Suprapubic skin (tissue), 4 donors: ENCODE data around the gene CTNNA3. TPM values are rescaled to one million over a fixed set of nuclear protein-coding genes. Genes with fewer than 3 reads are reported as not detected.

Experiments used
- DNase-seq, 2 donors: peaks; one replicate each; pipeline ENCODE4 v3.0.0-alpha.2; 2019; ENCODE audit warnings: low spot score in 2 of 2
- H3K27ac ChIP-seq: fragments of 200-600 bp; sonication (generic); one replicate; pipeline ENCODE4 v1.5.1; 2019
- H3K27me3 ChIP-seq: fragments of 200-600 bp; sonication (generic); one replicate; pipeline ENCODE4 v1.5.1; 2019
- H3K36me3 ChIP-seq: fragments of 200-600 bp; sonication (generic); one replicate; pipeline ENCODE4 v1.5.1; 2019
- H3K4me1 ChIP-seq: fragments of 200-600 bp; sonication (generic); one replicate; pipeline ENCODE4 v1.5.1; 2019
- H3K4me3 ChIP-seq: fragments of 200-600 bp; sonication (generic); one replicate; pipeline ENCODE4 v1.5.1; 2019; ENCODE audit warnings: mild to moderate bottlenecking
- H3K9me3 ChIP-seq: fragments of 200-600 bp; sonication (generic); one replicate; pipeline ENCODE4 v1.5.1; 2019
- EP300 ChIP-seq: sonication (generic); formaldehyde crosslinking; IDR thresholded peaks from one replicate; pipeline ENCODE4 v1.6.1; 2017; ENCODE audit warnings: antibody characterized with exemption
- POLR2A ChIP-seq, 2 donors: fragments of 450-650 bp; IDR thresholded peaks; one replicate each; pipeline ENCODE4 v1.6.1; 2017; ENCODE audit warnings: antibody characterized with exemption in 2 of 2, mild to moderate bottlenecking in 2 of 2, moderate library complexity in 2 of 2
- POLR2AphosphoS5 ChIP-seq, 3 donors: sonication (generic); formaldehyde crosslinking; IDR thresholded peaks; one replicate each; pipeline ENCODE4 v1.6.1; 2017; ENCODE audit warnings: antibody characterized with exemption in 3 of 3
- WGBS: methylation state at CpG from one replicate; pipeline ENCODE4 v1.1.5; 2018; 5-methylcytosine and 5-hydroxymethylcytosine counted together
- total RNA-seq, 4 donors: library from RNA; depleted of rRNA; stranded (reverse); fragments of >200 nt; gene quantifications; one replicate each; pipeline ENCODE4 v1.1.0, GENCODE V29; 2016
- TF ChIP-seq, protein P1 (sequence below), 2 donors: fragments of 200-600 bp in 1 of 2; fragments of 450-650 bp in 1 of 2; sonication (generic) in 1 of 2; IDR thresholded peaks; one replicate each; pipeline ENCODE4 v1.5.1; 2016 to 2019; ENCODE audit warnings: antibody characterized with exemption in 2 of 2, mild to moderate bottlenecking in 1 of 2, moderate library complexity in 1 of 2

CTNNA3 gene
- total RNA-seq, 4 donors from 2014 or later: 0.08 to 0.29 (median 0.21) TPM

DNA sequence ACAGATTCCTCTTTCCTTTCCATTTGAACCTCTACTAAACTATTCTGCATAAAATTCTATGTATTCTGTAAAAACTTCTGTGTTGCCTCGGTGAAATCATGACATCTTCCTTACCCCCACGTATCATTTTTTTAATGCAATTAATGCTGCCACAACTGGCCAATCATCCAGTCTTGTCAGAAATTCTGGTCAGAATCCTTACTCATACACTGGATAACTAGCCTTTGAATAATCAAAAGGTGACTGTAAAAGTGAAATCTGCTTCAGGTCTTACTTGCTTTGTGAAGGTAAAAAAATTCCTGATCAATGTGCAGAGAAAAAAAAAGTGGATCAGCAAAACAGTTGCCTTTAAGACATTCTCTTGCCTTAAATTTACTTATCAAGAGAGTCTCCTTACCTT, 859.2 kb downstream of the CTNNA3 start:
- no peaks in the 10 kb centered on the region for H3K4me1 ChIP-seq
- DNase-seq: no peak
- 86% methylated on average over 2 of the region's 2 CpGs for WGBS
- no peaks in the 10 kb centered on the region for H3K9me3 ChIP-seq
- TF ChIP-seq, protein P1, sequence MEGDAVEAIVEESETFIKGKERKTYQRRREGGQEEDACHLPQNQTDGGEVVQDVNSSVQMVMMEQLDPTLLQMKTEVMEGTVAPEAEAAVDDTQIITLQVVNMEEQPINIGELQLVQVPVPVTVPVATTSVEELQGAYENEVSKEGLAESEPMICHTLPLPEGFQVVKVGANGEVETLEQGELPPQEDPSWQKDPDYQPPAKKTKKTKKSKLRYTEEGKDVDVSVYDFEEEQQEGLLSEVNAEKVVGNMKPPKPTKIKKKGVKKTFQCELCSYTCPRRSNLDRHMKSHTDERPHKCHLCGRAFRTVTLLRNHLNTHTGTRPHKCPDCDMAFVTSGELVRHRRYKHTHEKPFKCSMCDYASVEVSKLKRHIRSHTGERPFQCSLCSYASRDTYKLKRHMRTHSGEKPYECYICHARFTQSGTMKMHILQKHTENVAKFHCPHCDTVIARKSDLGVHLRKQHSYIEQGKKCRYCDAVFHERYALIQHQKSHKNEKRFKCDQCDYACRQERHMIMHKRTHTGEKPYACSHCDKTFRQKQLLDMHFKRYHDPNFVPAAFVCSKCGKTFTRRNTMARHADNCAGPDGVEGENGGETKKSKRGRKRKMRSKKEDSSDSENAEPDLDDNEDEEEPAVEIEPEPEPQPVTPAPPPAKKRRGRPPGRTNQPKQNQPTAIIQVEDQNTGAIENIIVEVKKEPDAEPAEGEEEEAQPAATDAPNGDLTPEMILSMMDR (IDR thresholded peaks at IDR 0.05): no peak
- no peak overlapping the region for H3K27ac ChIP-seq
- no peak overlapping the region for H3K4me3 ChIP-seq
- no peaks in the 10 kb centered on the region for H3K36me3 ChIP-seq
- H3K27me3 ChIP-seq: no peaks in the 10 kb centered on the region

DNA sequence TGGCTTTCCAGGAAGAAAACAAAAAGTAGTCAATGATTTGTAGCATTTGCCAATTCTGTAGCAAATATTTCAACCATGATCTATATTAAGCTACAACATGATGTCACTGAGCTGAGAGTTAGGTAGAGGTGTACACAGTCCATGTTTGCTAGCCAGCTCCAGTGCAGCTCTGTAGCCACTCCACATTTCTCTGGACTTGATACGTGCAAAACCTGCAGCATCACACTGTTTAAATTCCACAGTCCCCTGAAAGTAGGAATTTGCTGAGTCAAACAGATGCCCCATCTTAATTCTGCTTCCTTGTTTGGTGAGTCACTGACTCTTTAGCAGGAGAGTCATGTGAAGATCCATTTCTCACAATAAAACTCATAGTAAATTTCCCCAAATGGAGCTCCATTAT, 859.9 kb downstream of the CTNNA3 start:
- H3K36me3 ChIP-seq: no peaks in the 10 kb centered on the region
- H3K4me1 ChIP-seq: no peaks in the 10 kb centered on the region
- 50% methylated on average over 1 of the region's 1 CpG for WGBS
- H3K27ac ChIP-seq: no peak overlapping the region
- DNase-seq: no peak
- no peaks in the 10 kb centered on the region for H3K9me3 ChIP-seq
- TF ChIP-seq, protein P1 (IDR thresholded peaks at IDR 0.05): no peak
- no peak for TF ChIP-seq POLR2AphosphoS5 (IDR thresholded peaks at IDR 0.05)
- no peak for TF ChIP-seq POLR2A (IDR thresholded peaks at IDR 0.05)
- no peak for TF ChIP-seq EP300
- H3K4me3 ChIP-seq: no peak overlapping the region
- no peaks in the 10 kb centered on the region for H3K27me3 ChIP-seq

DNA sequence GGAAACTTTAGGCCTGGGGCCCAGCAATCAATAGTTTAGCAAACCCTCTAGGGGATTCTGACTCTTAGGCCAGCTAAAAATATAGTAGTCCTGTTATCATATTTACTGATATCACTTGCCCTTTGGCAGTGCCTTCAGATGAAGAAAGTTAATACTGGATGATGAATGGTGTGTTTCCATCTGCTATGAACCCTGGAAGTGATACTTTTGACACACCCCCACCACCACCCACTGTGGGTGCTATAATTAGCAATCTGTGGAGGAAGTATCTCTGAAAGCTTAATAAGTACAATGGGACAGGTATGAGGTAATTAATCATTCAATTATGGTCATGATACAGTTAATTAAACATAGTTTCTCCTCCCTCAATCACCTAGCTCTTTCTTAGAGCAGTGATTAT, 860.6 kb downstream of the CTNNA3 start:
- Histone ChIP-seq H3K4me1 (no peaks in the 10 kb centered on the region), H3K27me3 (no peaks in the 10 kb centered on the region), H3K36me3 (no peaks in the 10 kb centered on the region), H3K27ac (no peak overlapping the region), H3K9me3 (no peaks in the 10 kb centered on the region), H3K4me3 (no peak overlapping the region)
- TF ChIP-seq, protein P1 (IDR thresholded peaks at IDR 0.05): no peak
- TF ChIP-seq EP300 (no peak), POLR2A (IDR thresholded peaks at IDR 0.05) (no peak), POLR2AphosphoS5 (IDR thresholded peaks at IDR 0.05) (no peak)
- DNase-seq: no peak

DNA sequence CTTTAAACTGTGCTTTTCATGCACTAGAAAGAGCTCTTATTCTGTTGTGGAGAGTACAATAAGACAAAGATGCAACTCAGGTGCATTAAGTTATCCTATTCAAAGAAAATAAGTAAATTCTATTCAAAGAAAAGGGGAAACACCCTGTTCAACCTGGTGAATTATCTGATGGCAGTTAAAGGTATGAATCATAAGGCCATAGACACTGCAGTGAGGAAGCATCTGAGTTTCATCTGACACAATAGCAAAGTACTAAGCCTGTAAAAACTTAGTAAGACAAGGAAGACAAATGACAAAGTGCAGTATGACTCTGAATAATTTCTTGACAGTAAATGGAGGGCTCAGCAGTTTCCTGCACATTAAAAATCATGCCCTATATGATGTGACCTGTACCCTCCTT, 861.2 kb downstream of the CTNNA3 start:
- Histone ChIP-seq H3K36me3 (no peaks in the 10 kb centered on the region), H3K4me3 (no peak overlapping the region), H3K27ac (no peak overlapping the region), H3K27me3 (no peaks in the 10 kb centered on the region), H3K9me3 (no peaks in the 10 kb centered on the region), H3K4me1 (no peaks in the 10 kb centered on the region)
- DNase-seq: no peak
- TF ChIP-seq, protein P1 (IDR thresholded peaks at IDR 0.05): no peak
- TF ChIP-seq EP300: no peak
- no peak for TF ChIP-seq POLR2A (IDR thresholded peaks at IDR 0.05)
- no peak for TF ChIP-seq POLR2AphosphoS5 (IDR thresholded peaks at IDR 0.05)

DNA sequence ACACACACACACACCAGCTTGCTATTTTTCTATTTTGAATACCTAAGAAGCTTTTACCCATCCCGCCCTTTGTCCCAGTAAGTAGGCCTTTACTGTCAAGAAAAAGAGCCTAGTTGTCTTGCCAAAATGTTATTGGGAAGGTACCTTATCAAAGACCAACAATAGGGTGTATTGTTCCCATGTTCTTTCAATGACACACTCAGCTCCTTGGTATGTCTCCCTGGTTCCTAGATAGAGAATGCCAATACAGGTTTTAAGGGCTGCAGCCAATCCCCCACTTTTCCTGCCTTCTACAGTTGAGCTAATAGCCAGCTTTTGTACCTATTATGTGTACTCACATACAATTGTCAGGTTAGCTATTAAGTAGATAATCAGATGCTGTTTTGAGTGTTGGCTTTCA, 862.1 kb downstream of the CTNNA3 start:
- Histone ChIP-seq H3K9me3 (no peaks in the 10 kb centered on the region), H3K4me1 (no peaks in the 10 kb centered on the region), H3K27ac (no peak overlapping the region), H3K36me3 (no peaks in the 10 kb centered on the region), H3K4me3 (no peak overlapping the region), H3K27me3 (no peaks in the 10 kb centered on the region)
- 82% methylated on average over 1 of the region's 1 CpG for WGBS
- no peak for TF ChIP-seq EP300
- TF ChIP-seq, protein P1 (IDR thresholded peaks at IDR 0.05): no peak
- no peak for TF ChIP-seq POLR2A (IDR thresholded peaks at IDR 0.05)
- no peak for TF ChIP-seq POLR2AphosphoS5 (IDR thresholded peaks at IDR 0.05)
- no peak for DNase-seq
